OCI-LY7 (cell line): ENCODE measurements around the gene CPNE4. TPM values are rescaled to one million over a fixed set of nuclear protein-coding genes. Genes with fewer than 3 reads are reported as not detected.

Experiments
- BruUV-seq: library from RNA; stranded (reverse); fragments of 400-500 nt; replicated peaks from 2 replicates; lab custom pipeline; 2021; lab: Mats Ljungman, UMichigan
- CTCF ChIA-PET: fragments of 300-600 bp; sonication (Branson Sonifier 250); formaldehyde crosslinking; loops from one replicate; lab custom pipeline; 2022; ENCODE audit warnings: antibody characterized with exemption; ENCODE audit not compliant: unreplicated experiment; lab: Charles Lee
- POLR2A ChIA-PET: fragments of 300-600 bp; sonication (Branson Sonifier 250); formaldehyde crosslinking; loops from one replicate; lab custom pipeline; 2022; ENCODE audit warnings: antibody characterized with exemption; lab: Charles Lee
- DNase-seq: peaks from one replicate; pipeline ENCODE4 v3.0.0-alpha.2; 2015; ENCODE audit warnings: low spot score
- H2AFZ ChIP-seq: fragments of 200-600 bp; sonication (generic), shearing (Covaris generic); 2 replicates; pipeline ENCODE4 v1.6.1; 2014; ENCODE audit warnings: mild to moderate bottlenecking, antibody characterized with exemption, low read length, moderate library complexity
- H3K27ac ChIP-seq: fragments of 200-600 bp; sonication (generic); 2 replicates; pipeline ENCODE4 v1.5.1; 2014; ENCODE audit warnings: mixed run types, low read depth, mild to moderate bottlenecking, moderate library complexity, low read length, inconsistent platforms; ENCODE audit not compliant: poor library complexity, severe bottlenecking
- H3K36me3 ChIP-seq: fragments of 200-600 bp; sonication (generic); 2 replicates; pipeline ENCODE4 v1.6.1; 2014; ENCODE audit warnings: mild to moderate bottlenecking, antibody characterized with exemption, low read length, moderate library complexity, mixed read lengths; ENCODE audit not compliant: insufficient read depth
- H3K4me1 ChIP-seq: fragments of 200-600 bp; sonication (generic); 2 replicates; pipeline ENCODE4 v1.5.1; 2014; ENCODE audit warnings: mild to moderate bottlenecking, low read length; ENCODE audit not compliant: insufficient read depth, poor library complexity, severe bottlenecking
- H3K4me2 ChIP-seq: fragments of 200-600 bp; sonication (generic); 2 replicates; pipeline ENCODE4 v1.6.1; 2014; ENCODE audit warnings: mild to moderate bottlenecking, low read length
- H3K4me3 ChIP-seq: fragments of 200-600 bp; sonication (generic); 2 replicates; pipeline ENCODE4 v1.5.1; 2014; ENCODE audit warnings: mild to moderate bottlenecking, low read depth, low read length; ENCODE audit not compliant: poor library complexity, severe bottlenecking
- H3K79me2 ChIP-seq: fragments of 200-600 bp; sonication (generic); 2 replicates; pipeline ENCODE4 v1.6.1; 2016; ENCODE audit warnings: low read depth, mild to moderate bottlenecking, low read length, moderate library complexity, mixed read lengths; ENCODE audit not compliant: insufficient read depth
- H3K9me2 ChIP-seq: fragments of 200-600 bp; sonication (generic); 2 replicates; pipeline ENCODE4 v1.6.1; 2016; ENCODE audit warnings: mild to moderate bottlenecking, low read length, mixed read lengths; ENCODE audit not compliant: insufficient read depth
- H3K9me3 ChIP-seq: fragments of 200-600 bp; sonication (generic); 2 replicates; pipeline ENCODE4 v1.6.1; 2014; ENCODE audit warnings: mild to moderate bottlenecking, mixed run types, low read length, mixed read lengths
- H4K20me1 ChIP-seq: fragments of 200-600 bp; sonication (generic); 2 replicates; pipeline ENCODE4 v1.6.1; 2014; ENCODE audit warnings: mild to moderate bottlenecking, antibody characterized with exemption, low read length, moderate library complexity, mixed read lengths; ENCODE audit not compliant: insufficient read depth
- EZH2phosphoT487 ChIP-seq: fragments of 200-600 bp; sonication (generic); IDR thresholded peaks from 2 replicates; pipeline ENCODE4 v1.6.1; 2018; ENCODE audit warnings: low read depth, borderline replicate concordance, mild to moderate bottlenecking, mixed run types, antibody characterized with exemption, low read length, moderate library complexity, mixed read lengths
- intact Hi-C: fragments of 100-400 bp; cut with micrococcal nuclease; formaldehyde crosslinking; loops from one replicate; pipeline ENCODE4 v1.10.0; 2022; ENCODE audit not compliant: unreplicated experiment
- total RNA-seq, 2 experiments: library from RNA; depleted of rRNA in 1 of 2; stranded (reverse); fragments of >200 nt in 1 of 2; shearing (Covaris generic) in 1 of 2; gene quantifications; 2 replicates each; pipeline ENCODE4 v1.2.3, GENCODE V29; 2014 to 2022
- TF ChIP-seq, protein P1 (sequence below): fragments of 200-600 bp; sonication (generic); conservative IDR thresholded peaks from 2 replicates; pipeline ENCODE4 v1.5.1; 2014; ENCODE audit warnings: mild to moderate bottlenecking, antibody characterized with exemption, low read length, moderate library complexity, mixed read lengths

CPNE4 gene
- total RNA-seq, 2 experiments from 2014 or later: not detected

DNA sequence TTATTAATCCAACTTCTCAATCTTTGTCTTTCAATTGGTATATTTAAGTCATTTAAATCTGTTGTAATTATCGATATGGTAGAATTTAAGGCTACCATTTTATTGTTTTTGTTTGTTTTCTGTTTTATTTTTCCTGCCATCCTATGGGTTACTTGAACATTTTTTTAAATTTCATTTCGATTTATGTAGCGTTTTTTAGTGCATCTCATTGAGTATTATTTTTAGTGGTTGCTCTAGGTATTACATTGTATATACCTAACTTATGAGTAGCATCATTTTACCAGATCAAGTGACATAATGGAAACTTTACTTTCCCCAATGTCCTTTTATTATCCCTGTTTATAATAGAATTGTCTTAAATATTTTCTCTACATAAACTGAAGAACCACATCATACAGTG, 284.6 kb downstream of the CPNE4 start:
- POLR2A ChIA-PET: no interaction called here
- no peak overlapping the region for H2AFZ ChIP-seq
- H3K4me2 ChIP-seq: no peak overlapping the region
- no peaks in the 10 kb centered on the region for H3K36me3 ChIP-seq
- H3K9me3 ChIP-seq: no peaks in the 10 kb centered on the region
- no TSS peak for BruUV-seq
- CTCF ChIA-PET: no interaction called here
- no peak for DNase-seq
- no peaks in the 10 kb centered on the region for H4K20me1 ChIP-seq
- H3K27ac ChIP-seq: no peak overlapping the region
- no peaks in the 10 kb centered on the region for H3K9me2 ChIP-seq
- no peaks in the 10 kb centered on the region for H3K4me1 ChIP-seq
- intact Hi-C loops: no loop called here
- H3K4me3 ChIP-seq: no peak overlapping the region
- no peaks in the 10 kb centered on the region for H3K79me2 ChIP-seq
- TF ChIP-seq, protein P1, sequence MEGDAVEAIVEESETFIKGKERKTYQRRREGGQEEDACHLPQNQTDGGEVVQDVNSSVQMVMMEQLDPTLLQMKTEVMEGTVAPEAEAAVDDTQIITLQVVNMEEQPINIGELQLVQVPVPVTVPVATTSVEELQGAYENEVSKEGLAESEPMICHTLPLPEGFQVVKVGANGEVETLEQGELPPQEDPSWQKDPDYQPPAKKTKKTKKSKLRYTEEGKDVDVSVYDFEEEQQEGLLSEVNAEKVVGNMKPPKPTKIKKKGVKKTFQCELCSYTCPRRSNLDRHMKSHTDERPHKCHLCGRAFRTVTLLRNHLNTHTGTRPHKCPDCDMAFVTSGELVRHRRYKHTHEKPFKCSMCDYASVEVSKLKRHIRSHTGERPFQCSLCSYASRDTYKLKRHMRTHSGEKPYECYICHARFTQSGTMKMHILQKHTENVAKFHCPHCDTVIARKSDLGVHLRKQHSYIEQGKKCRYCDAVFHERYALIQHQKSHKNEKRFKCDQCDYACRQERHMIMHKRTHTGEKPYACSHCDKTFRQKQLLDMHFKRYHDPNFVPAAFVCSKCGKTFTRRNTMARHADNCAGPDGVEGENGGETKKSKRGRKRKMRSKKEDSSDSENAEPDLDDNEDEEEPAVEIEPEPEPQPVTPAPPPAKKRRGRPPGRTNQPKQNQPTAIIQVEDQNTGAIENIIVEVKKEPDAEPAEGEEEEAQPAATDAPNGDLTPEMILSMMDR: 0 out of 2 replicates have a peak, but pooled peaks have one; percentile 16
- TF ChIP-seq EZH2phosphoT487: no peak

DNA sequence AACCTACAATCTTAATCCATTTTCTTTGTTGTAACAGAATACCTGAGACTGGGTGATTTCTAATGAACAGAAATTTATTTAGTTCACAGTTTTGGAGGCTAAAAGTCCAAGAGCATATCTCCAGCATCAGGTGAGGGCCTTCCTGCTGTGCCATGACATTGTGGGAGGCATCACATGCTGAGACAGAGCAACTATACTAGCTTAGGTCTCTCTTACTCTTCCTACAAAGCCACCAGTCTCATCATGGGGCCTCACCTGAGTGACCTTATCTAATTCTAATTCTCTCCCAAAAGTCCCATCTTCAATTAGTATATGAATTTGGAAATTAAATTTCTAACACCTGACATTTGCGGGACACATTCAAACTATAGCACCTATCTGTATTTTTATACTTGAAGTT, 285.0 kb downstream of the CPNE4 start:
- no peaks in the 10 kb centered on the region for H3K9me3 ChIP-seq
- no peaks in the 10 kb centered on the region for H4K20me1 ChIP-seq
- H2AFZ ChIP-seq: no peak overlapping the region
- intact Hi-C loops: no loop called here
- no peaks in the 10 kb centered on the region for H3K4me1 ChIP-seq
- no peaks in the 10 kb centered on the region for H3K79me2 ChIP-seq
- TF ChIP-seq, protein P1: no peak
- TF ChIP-seq EZH2phosphoT487: no peak
- ChIA-PET POLR2A (no interaction called here), CTCF (no interaction called here)
- no peak for DNase-seq
- H3K4me2 ChIP-seq: no peak overlapping the region
- no peak overlapping the region for H3K4me3 ChIP-seq
- no TSS peak for BruUV-seq
- H3K36me3 ChIP-seq: no peaks in the 10 kb centered on the region
- no peaks in the 10 kb centered on the region for H3K9me2 ChIP-seq
- no peak overlapping the region for H3K27ac ChIP-seq

DNA sequence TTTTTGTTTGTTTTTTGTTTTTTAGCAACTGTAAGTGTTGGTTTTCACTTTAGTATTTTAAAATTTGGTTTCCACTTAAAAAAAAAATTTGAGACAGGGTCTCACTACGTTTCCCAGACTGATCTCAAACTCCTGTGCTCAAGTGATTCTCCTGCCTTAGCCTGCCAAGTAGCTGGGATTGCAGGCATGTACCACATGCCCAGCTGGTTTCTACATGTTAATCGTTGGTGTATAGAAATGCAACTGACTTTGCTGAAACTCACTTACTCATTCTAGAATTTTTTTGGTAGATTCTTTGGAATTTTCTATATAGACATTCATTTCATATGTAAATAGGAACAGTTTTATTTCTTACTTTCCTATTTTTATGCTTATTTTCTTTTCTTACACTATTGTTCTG, 287.3 kb downstream of the CPNE4 start:
- Histone ChIP-seq H3K4me2 (no peak overlapping the region), H4K20me1 (no peaks in the 10 kb centered on the region), H3K4me3 (no peak overlapping the region), H3K36me3 (no peaks in the 10 kb centered on the region), H2AFZ (no peak overlapping the region), H3K4me1 (no peaks in the 10 kb centered on the region), H3K27ac (no peak overlapping the region), H3K9me2 (no peaks in the 10 kb centered on the region), H3K9me3 (no peaks in the 10 kb centered on the region), H3K79me2 (no peaks in the 10 kb centered on the region)
- POLR2A ChIA-PET: no interaction called here
- intact Hi-C loops: no loop called here
- CTCF ChIA-PET: no interaction called here
- no peak for DNase-seq
- TF ChIP-seq, protein P1: no peak
- no peak for TF ChIP-seq EZH2phosphoT487
- BruUV-seq: no TSS peak
